Brain microvascular endothelial cell (primary cell): ENCODE data around the gene BPIFB6.
"Not testable (repeated sequence)": the region's sequence is repeated elsewhere in the genome, so short reads cannot be mapped to it uniquely, and the experiment has no call there.

ENCODE experiments used
- DNase-seq: peaks from one replicate; pipeline ENCODE4 v3.0.0-alpha.2; 2020
- H3K27ac ChIP-seq: fragments of 250-450 bp; sonication (Bioruptor Pico); 2 replicates; pipeline ENCODE4 v1.5.1; 2020; ENCODE audit warnings: mild to moderate bottlenecking, moderate library complexity
- H3K27me3 ChIP-seq: fragments of 250-450 bp; sonication (Bioruptor Pico); replicated peaks from 2 replicates; pipeline ENCODE4 v1.5.1; 2020; ENCODE audit warnings: mild to moderate bottlenecking
- H3K36me3 ChIP-seq: fragments of 250-450 bp; sonication (Bioruptor Pico); replicated peaks from 2 replicates; pipeline ENCODE4 v1.5.1; 2020; ENCODE audit warnings: mild to moderate bottlenecking
- H3K4me3 ChIP-seq: 2 replicates; pipeline ENCODE4 v1.5.1; 2011; ENCODE audit warnings: low read depth, mild to moderate bottlenecking, control low read depth, low read length, moderate library complexity
- CTCF ChIP-seq: IDR thresholded peaks from 2 replicates; pipeline ENCODE4 v1.5.1; 2011; ENCODE audit warnings: low read depth, mild to moderate bottlenecking, moderate library complexity, low read length, control low read depth, inconsistent platforms; ENCODE audit errors: missing control alignments
- in situ Hi-C: cut with HindIII; loops from 2 replicates; pipeline ENCODE4 v1.10.0; 2017; ENCODE audit warnings: low sequenced_read_pairs, low pct_ligation_motif_present

BPIFB6 gene

GRCh38 chr20:33038243-33038642 lies 6.8 kb downstream of the BPIFB6 start:
- Histone ChIP-seq H3K27me3 (no peaks in the 10 kb centered on the region), H3K4me3 (no peak overlapping the region), H3K27ac (no peak overlapping the region), H3K36me3 (no peaks in the 10 kb centered on the region)
- no peak for TF ChIP-seq CTCF
- DNase-seq = no peak
- in situ Hi-C loops = no loop called here

DNA sequence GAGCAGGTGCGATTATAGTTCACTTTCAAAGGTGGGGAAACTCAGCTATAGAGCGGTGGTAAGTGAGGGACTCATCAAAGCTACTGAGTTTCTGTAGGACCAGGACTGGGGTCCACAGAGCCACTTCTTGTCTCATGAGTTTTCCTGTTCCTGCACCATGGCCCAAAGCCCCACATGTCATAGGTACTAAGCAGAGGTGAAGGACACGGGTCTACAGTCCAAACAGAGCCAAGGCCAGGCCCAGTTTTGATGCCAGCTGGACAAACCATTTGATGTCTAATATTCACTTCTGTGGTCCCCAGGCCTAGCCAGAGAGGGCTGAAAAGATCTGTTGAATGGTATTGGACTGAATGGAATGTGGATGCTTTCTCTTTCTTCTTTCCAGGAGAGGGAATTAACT lies 11.0 kb downstream of the BPIFB6 start:
- H3K36me3 ChIP-seq = no peaks in the 10 kb centered on the region
- DNase-seq = no peak
- no peaks in the 10 kb centered on the region for H3K27me3 ChIP-seq
- in situ Hi-C loops = no loop called here
- no peak overlapping the region for H3K4me3 ChIP-seq
- H3K27ac ChIP-seq = no peak overlapping the region
- no peak for TF ChIP-seq CTCF

GRCh38 chr20:33042983-33043730 lies 11.7 kb downstream of the BPIFB6 start:
- Histone ChIP-seq H3K27ac (no peak overlapping the region), H3K4me3 (no peak overlapping the region), H3K27me3 (no peaks in the 10 kb centered on the region), H3K36me3 (no peaks in the 10 kb centered on the region)
- in situ Hi-C loops = no loop called here
- DNase-seq = no peak
- TF ChIP-seq CTCF = no peak

- no peak overlapping the region for H3K4me3 ChIP-seq
- H3K27ac ChIP-seq = no peak overlapping the region
- DNase-seq = no peak
- TF ChIP-seq CTCF = no peak
- in situ Hi-C loops = no loop called here
- no peaks in the 10 kb centered on the region for H3K36me3 ChIP-seq
- no peaks in the 10 kb centered on the region for H3K27me3 ChIP-seq
Observed at GRCh38 chr20:33043731-33044181, 12.3 kb downstream of the BPIFB6 start.

GRCh38 chr20:33045129-33045721 lies 13.8 kb downstream of the BPIFB6 start:
- in situ Hi-C loops, H3K36me3 ChIP-seq, H3K4me3 ChIP-seq, H3K27me3 ChIP-seq, H3K27ac ChIP-seq, DNase-seq: not testable (repeated sequence)

DNA sequence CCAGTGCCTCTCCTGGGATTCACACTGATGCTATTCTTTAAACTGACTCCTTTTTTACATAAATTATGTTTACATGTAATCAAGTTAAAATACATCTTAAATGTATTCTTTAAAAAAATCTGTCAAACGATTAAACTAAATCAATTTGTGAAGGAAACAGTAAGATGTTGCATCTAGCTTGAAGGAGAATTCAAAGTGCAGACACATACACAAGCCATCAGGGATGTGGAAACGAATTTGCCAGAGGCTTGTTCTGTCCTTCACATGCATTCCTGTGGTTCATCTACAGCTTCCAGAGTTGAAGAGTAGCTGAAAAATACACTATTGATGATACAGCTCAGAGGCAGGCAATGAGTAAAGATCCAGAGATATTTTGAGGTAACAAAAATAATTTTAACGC lies 15.0 kb downstream of the BPIFB6 start:
- Histone ChIP-seq H3K27me3 (no peaks in the 10 kb centered on the region), H3K36me3 (no peaks in the 10 kb centered on the region), H3K4me3 (no peak overlapping the region), H3K27ac (no peak overlapping the region)
- in situ Hi-C loops = no loop called here
- no peak for DNase-seq
- no peak for TF ChIP-seq CTCF
